IPS DF 4.7 (cell line): Measurements from ENCODE around the gene LRRC74B.

Experiments
- DNase-seq: peaks from one replicate; pipeline ENCODE4 v3.0.0-alpha.2; 2013; ENCODE audit warnings: low spot score; ENCODE audit errors: extremely low read depth

The LRRC74B gene

GRCh38 chr22:21013657-21014201, 32.0 kb upstream of the LRRC74B start:
- no peak for DNase-seq

GRCh38 chr22:21014202-21014725, 31.5 kb upstream of the LRRC74B start:
- DNase-seq, result no peak

GRCh38 chr22:21014726-21015465, 30.9 kb upstream of the LRRC74B start, which contains the start of gene P2RX6:
P2RX6 (plus strand) TSS chr22:21015165; CDS start chr22:21015175, 10 bp downstream.
- no peak for DNase-seq

- DNase-seq, result no peak
These were observed 30.2 kb upstream of the LRRC74B start for GRCh38 chr22:21015466-21016006.

DNA sequence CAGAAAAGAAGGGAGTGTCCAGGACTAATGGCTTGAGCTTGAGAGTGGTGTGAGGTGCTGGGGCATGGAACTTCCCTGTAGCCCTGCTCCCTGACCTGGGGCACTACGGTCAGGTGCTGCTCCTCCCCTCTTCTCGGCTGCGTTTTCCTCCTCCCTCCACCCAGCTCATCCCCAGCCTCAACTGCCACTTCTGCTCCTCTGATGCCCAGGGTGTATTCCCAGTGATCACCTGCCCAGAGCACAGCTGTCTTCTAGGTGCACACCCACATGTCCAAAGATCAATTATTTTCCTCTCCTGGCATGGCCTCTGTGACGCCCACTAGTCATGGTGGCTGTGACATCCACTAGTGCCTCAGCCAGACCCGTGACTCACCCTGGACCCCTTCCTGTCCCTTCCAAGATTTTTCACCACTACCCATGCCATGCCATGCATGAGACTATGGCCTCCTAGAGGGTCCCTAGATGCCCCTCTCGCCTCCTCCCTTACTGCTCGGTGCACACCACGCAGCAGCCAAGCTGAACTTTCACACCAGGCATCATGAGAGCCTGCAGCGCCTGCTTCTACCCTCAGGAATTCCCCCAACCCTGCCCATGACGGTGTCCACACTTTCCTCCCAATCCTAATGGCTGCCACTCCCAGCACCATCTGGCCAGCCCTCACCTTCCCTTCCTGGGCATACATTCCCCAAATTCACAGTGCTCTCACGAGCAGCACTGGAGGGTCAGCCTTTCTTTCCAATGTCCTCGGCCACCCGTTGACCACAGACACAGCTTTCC, 28.9 kb upstream of the LRRC74B start:
- no peak for DNase-seq

GRCh38 chr22:21018314-21018713, 27.4 kb upstream of the LRRC74B start:
- DNase-seq, result no peak

GRCh38 chr22:21020802-21021429, 24.8 kb upstream of the LRRC74B start:
- DNase-seq, result no peak

DNA sequence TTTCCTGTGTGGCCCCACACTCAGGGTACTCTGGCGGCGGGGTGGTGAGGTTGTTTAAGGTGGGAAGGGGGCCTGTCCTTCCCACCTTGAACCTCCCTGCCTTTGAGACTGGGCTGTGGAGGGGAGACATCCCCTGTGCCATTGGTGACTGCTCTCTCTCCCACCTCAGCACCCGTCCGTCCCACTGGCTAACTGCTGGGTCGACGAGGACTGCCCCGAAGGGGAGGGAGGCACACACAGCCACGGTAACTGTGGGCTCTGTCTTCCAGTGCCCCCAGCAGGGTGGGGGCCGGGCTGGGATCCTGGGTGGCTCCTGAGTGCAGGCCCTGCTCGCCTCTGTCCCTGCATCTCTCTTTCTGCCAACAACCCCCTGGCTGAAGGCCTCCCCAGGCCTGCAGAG, 23.2 kb upstream of the LRRC74B start:
- DNase-seq, result no peak

DNA sequence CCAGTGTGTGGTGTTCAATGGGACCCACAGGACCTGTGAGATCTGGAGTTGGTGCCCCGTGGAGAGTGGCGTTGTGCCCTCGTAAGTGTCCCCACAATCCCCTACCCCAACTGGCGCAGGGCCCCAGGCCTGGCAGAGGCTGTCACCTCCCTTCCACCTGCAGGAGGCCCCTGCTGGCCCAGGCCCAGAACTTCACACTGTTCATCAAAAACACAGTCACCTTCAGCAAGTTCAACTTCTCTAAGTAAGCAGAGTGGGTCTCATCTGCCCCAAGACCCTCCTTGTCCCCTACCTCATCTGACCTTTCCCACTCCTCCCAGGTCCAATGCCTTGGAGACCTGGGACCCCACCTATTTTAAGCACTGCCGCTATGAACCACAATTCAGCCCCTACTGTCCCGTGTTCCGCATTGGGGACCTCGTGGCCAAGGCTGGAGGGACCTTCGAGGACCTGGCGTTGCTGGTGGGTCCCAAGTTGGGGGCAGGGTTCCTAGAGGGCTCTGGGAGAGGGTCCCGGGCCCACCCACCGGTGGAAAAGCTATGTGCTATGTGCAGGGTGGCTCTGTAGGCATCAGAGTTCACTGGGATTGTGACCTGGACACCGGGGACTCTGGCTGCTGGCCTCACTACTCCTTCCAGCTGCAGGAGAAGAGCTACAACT, 22.7 kb upstream of the LRRC74B start:
- no peak for DNase-seq

DNA sequence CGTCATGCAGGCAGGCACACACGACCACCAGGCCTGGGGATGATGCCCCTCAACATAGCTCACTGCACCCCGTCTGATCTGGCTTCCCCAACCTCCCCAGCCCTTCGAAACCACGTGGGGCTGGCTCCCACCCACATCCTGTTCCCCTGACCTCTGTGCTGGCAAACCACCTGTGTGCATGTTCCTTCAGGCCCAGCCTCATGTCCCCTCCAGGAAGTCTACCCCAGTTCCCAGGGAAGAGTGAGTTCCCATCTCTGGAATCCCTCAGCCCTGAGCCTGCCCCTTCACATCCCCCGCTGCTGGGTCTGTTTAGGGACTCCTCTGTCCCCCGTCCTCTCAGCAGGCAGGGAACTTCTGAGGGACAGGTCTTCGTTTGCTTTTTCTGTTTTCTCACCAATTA, 20.5 kb upstream of the LRRC74B start:
- no peak for DNase-seq

GRCh38 chr22:21025763-21026755, 19.7 kb upstream of the LRRC74B start:
- no peak for DNase-seq

GRCh38 chr22:21026783-21027692, 18.7 kb upstream of the LRRC74B start:
- DNase-seq, result no peak

DNA sequence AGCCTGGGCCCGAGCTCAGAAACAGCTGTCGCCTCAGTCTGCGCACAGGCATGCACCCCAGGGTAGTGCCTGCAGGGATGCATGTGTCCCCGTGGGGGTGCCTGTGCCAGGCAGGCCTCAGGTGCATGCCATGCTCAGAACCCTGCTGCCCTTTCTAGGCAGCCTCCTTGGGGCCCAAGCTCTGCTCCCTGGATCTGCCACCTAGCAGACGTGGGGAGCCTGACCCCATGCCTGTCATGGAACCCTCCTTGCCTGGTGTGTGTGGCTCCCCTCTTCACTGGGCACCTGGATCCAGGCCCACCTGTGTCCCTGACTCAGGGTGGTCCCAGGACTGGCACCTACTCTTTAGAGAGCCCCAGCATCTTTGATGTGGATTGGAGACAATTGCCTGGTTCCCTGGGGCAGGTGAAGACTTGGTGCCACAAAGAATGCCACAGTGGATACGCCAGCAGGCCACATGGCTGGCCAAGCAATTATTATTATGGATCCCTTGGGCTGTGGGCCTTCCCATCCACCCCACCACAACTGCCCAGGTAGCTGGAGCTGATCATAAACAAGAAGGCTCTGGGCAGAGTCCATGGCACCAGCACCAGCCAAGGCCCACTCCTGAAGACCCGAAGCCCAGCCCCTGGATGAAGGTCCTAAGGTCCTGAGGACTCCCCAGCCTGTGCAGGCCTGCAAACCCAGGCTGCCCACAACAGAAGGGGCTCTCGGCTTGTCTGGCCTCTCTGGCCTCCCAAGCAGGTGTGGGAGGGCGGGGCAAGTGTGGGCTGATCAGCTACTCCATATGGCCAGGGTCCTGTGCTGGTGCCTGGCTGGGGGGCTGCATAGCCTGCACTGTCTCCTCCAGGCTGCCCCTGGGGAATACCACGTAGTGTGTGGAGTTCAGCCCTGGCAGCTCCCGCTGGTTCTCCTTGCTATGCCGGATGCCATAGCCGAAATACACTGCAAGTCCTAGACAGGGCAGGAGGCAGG, 17.2 kb upstream of the LRRC74B start:
- DNase-seq, result no peak

- no peak for DNase-seq
These were observed 16.2 kb upstream of the LRRC74B start for GRCh38 chr22:21029486-21030025.

DNA sequence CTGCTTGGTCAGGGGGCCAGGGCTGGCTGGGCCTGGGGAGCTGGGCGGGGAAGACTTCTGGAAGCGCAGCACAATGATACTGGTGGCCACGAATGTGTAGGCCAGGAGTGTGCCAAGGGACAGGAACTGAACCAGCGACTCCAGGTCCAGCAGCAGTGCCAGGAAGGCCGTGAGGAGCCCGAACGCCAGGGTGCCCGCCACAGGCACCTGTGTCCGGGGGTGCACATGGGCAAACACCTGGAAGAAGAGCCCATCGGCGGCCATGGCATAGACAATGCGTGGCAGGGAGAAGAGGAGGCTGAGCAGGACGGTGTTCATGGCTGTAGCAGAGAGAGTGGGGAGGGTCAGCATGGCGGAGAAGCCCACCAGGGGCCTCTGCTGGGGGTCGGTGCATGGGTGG, 15.7 kb upstream of the LRRC74B start:
- no peak for DNase-seq

GRCh38 chr22:21030621-21031544, 14.9 kb upstream of the LRRC74B start:
- DNase-seq, result no peak
